ENCODE results near the gene PIN4. TPM values are rescaled to one million over a fixed set of nuclear protein-coding genes. Genes with fewer than 3 reads are reported as not detected.
"Not testable (repeated sequence)": the region's sequence is repeated elsewhere in the genome, so short reads cannot be mapped to it uniquely, and the experiment has no call there.

Gene PIN4
- 21.4 and 29.3 TPM in 2 replicates for total RNA-seq (2014; rRNA removed; shearing (Covaris generic))

DNA sequence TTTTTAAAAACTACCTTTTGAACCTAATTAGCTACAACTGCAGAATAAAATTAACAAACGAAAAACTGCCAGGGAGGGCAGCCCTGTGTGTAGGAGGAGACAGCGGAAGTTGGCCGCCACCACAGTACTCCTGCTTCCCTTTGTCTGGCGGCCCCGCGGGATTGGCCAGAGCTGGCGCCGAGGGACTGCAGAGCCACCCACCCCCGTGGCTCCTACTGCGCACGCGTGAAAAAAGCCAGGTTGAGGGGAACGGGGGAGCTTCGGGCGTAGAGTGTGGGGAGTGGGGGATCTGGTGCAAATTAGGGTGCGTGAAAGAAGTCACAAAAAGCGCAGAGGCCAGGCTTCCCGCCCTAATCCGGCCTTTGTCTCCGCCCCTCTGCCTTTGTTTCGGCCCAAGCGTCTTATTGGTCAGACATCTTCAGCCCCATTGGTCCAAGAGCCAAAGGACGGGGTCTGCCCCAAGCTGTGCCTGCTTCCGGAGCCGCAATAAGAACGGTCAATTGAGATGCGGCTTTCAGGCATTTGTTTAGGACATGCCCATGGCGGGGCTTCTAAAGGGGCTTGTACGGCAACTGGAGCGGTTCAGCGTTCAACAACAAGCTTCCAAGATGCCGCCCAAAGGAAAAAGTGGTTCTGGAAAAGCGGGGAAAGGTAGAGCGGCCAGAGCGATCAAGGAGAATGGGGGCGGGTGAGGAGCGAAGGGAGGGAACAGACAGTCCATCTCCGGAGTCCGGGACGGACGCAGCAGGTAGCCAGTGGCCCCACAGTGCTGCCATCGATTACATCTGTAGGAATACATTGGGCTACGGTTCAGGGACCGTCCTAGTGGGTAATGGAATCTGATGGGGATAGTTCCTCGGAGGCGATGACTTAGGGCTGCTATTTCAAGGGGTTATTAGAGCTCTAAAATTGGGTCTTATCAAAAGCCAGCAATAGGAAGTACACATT, at the start of gene PIN4:
TSS of gene PIN4 (plus strand) at position 580 of the 948 bp plus-strand sequence. CDS start at position 609, 29 bp downstream.
- peak; percentile 95 for DNase-seq (ENCODE audit: low read depth)

DNA sequence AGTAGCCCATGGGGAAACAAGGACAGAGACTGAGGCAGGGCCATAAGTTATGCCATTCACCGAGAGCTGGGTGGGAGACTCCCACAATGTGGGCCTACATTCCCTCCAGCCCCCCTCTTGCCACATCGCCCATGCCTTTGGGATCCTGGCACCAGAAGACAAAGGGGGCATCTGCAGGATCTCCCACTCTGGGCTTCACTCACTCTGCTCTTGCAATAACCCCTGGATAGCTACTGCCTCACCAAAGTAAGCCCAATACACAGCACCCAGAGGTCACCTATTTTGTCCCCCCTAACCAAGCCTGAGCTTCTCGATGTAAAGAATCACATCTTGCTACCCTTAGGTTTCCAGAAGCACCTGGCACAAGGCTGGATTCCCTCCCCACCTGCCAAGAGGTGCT, 49.1 kb upstream of the PIN4 start:
- no peak for DNase-seq (ENCODE audit: low read depth)

DNA sequence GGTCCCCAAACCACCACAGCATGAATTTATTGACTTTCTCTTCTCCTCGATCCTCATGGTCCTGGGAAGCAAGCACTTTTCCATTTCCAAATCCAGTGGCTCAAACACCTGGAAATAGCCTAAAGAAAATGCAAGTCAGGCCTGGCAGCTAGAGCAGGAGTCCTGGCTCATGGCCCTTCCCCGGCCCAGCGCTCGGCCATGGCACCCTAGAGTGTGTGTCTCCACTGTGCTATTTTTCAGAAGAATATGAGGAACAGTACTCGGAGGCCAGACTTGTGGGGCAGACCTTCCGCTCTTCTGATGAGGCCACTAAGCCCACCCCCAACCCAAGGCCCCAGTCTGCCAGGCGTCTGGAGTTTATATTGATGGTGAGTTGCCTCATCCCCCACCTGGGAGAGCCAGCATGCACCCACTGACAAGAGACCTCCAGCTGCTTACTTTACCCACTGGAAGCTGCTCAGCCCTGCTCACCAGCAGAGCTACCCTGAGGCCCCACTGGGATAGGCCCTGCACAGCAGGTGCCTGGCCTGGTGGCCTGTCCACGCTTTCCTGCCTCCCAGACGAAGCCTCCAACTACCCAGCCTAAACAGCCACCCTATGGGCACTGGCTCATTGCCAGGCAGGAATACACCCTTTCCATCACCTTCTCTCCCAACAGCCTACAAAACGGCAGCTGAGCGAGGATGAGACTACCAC, 47.6 kb upstream of the PIN4 start:
- DNase-seq (ENCODE audit: low read depth): no peak

DNA sequence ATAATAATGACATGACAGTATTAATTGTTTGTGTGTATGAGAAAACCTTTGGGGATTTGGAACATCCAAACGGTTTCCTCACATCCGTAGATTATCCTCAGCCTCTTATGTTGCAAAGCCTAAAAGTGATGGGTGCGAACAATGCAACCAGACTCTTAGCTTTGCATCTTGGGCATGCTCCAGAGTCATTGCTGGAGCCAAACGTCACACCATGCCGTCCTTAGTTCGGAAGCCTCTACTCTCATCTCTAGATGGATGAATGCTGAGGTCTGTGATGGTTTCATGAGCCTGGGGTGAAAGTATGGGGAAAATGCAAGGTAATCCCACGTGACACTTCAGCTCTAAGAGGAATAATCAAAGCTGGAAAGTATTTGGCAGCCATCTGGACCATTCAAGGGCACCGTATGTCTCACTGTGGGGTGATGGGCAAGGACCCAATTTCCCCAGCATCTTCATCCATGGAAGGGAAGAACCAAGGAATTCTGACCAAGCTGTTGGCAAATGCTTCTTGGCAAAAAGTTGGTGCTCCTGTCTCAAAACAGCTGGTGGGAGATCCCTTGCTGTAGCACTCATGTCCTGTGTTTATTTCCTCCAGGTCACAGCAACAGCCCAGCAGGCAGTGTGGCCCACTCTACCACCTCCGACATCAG, 43.6 kb upstream of the PIN4 start:
- DNase-seq (ENCODE audit: low read depth): no peak

DNA sequence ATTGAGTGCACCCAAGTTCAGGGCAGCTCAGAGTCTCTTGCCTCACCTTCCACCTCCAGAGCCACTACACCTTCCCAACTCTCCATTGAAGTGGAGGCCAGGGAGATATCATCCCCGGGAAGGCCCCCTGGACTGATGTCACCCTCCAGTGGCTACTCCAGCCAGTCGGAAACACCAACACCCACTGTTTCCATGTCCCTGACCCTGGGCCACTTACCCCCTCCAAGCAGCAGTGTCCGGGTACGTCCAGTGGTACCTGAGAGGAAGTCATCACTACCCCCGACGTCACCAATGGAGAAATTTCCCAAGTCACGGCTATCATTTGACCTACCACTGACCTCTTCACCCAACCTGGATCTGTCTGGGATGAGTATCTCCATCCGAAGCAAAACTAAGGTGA, 42.0 kb upstream of the PIN4 start:
- DNase-seq (ENCODE audit: low read depth): no peak

DNA sequence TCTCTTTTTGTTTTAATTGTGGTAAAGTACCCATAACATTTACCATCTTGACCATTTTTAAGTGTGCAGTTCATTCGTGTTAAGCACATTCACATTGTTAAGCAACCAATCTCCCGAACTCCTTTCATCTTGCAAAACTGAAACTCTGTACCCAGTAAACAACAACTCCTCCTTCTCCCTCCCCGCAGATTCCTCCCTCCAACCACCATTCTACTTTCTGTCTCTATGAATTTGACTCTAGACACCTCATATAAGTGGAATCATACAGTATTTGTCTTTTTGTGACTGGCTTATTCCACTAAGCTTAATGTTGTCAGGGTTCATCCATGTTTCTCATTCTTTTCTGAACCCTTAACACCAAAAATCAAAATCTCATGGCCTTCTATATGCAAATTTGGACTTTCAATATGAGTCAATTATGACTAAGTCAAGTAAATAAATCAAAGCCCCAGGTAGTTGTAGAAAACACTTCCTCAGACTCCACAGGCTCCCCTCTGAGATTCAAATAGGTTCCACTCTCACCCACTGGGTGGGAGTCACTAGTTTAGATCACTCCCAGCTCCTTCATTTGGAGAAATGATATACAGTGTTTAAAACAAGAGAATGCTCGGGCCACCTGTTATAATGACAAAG, 40.1 kb upstream of the PIN4 start:
- no peak for DNase-seq (ENCODE audit: low read depth)

DNA sequence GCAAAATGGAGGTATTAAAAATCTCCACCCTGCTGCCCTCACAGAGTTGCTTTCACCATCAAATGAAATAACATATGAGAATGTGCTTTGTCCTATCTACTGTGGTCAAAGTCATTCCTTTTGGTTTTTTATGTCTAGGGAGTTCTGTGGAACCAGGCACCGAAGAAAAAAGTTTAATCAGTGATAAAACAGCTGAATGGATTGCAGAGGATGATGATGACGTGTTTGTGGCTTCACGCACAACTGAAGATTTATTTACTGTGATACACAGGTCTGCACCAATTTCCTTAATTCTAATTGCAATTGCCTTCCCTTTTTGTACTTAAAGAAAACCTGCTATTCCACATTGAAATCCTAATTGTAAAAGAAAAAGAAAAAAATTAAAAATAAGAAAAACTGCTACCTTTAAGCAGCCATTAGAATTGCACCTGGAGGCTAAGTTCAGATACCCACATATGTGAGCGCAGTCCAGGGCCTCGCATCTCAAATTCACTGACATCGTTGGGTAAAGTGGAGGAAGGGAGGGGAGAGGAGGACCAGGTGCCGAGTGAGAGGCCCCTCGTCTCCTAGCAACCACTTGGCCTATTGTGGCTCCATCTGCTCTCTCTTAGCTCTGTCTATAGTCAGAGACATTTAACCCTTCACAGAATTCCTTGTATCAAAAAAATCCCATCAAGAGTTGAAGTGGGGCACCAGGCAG, 39.3 kb upstream of the PIN4 start:
- no peak for DNase-seq (ENCODE audit: low read depth)

DNA sequence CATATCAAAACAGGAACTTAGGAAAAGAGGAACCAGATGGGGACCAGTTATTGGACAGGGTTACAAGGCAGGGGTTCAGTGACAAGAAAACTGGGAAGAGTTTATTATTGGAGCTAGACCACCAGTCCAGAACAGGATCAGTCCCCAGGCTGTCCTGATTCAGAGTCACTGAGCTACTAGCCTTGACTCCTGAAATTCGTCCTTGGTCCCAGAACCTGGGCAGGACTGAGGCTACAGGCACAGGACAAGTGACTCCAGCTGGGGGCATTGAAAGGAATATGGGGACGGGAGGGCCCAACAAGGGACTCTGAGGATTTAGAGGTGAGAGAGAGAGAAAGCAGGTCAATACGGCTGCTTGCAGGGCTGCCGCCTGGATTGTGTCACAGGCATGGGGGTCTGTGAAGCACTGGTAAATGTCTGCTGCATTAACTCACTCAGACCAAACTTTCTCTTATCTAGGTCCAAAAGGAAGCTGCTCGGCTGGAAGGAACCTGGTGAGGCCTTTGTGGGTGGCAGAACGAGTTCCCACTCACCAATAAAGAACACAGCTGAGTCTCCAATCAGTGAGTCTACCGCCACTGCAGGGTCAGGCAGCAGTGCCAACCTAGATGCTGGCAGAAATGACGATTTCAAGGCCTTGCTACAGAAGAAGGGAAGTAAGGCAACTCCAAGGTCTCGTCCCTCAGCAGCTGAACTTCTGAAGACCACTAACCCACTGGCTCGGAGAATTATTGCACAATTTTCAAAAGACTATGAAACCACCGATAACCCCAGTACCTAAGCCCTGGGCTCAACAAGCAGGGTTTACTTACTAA, 38.6 kb upstream of the PIN4 start:
- no peak for DNase-seq (ENCODE audit: low read depth)

DNA sequence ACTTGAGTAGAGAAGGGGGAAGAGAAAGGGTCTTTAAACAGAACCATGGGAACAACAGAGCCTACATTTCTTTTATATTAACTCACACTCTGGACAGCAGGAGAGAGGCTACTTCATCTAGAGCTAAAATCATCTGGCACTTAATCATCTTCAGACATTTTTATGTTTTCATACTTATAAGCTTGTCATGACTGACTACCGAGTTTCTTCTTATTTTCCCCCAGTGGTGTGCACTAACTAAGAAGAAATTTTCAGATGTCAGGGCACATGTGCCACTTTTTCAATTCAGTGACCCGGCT, 38.0 kb upstream of the PIN4 start:
- DNase-seq (ENCODE audit: low read depth): no peak

DNA sequence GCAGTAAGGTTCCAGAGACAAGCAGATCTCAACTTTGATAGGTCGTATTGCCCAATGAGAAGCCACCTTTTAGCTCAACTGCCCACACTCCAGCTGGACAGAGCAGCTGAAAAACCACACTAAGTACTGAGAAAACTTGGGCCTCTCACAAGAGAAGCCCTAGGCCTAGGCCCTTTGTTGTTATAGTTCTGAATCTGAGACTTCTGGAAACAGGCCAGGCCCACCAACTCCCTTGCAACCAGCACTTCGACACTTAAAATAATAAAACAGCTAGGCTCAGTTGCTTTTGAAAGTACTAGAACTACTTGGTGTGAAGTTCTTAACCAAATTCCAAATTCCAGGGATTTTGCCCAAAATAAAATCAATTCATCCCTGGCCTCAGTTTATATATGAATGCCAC, 36.4 kb upstream of the PIN4 start:
- DNase-seq (ENCODE audit: low read depth): no peak

DNA sequence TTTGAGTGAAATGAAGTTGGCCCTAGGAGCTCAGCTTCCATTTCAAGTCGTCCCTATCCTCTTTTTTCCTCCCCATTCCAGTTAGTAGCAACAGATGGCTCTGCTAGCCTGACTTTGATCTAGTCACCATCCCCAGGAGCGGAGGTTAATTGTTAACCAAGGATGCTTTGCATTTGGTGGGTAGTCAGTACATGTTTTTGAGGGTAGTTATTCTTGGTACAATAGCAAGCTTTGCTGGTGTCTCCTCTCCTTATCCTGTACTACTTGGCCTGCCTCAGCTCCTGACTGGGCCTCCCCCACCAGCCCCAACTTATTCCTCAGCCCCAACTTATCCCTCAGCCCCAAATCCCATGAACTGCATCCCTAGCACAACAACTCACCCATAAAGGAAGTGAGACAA, 35.0 kb upstream of the PIN4 start:
- no peak for DNase-seq (ENCODE audit: low read depth)

DNA sequence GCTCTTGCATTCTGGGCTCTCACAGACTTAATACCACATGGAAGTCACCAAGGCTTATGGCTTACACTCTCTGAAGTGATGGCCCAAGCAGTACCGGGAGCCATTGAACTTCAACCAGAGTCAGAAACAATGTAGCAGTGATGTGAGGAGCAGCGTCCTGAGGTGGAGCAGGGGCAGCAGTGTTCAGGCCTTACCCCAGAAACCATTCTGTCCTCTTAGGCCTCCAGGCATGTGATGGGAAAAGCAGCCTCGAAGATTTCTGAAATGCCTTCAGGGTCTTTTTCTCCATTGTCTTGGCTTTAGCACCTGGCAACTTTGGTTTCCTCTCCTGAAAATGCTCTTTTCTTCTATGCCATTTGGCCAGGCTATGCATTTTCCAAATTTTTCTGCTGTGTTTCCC, 22.8 kb upstream of the PIN4 start:
- no peak for DNase-seq (ENCODE audit: low read depth)

DNA sequence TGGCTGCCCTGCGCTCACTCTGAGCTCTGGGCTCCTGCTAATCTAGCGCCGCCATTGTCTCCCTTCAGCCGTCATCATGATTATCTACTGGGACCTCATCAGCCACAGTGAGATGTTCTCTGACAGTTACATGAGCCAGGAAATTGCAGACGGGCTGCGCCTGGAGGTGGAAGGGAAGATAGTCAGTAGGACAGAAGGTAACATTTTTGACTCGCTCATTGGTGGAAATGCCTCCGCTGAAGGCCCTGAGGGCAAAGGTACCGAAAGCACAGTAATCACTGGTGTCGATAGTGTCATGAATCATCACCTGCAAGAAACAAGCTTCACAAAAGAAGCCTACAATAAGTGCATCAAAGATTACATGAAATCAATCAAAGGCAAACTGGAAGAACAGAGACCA, 21.8 kb upstream of the PIN4 start:
- no peak for DNase-seq (ENCODE audit: low read depth)

DNA sequence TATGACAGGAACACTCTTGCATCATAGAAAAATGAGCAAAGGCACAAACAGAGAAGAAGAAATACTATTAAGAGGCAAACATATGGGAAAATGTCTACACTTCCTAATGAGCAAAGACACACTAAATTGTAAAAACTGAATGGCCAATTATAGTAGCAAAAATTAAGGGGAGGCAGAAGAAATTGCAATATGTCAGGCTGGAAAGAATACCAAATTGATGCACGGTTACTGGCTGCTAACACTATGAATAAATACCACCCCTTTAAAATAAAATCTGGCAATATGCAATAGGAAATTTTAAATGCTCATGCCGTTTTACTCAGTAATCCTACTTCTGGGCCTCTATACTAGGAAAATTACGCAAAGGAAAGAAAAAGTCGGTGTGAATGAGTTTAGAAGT, 16.0 kb upstream of the PIN4 start:
- DNase-seq (ENCODE audit: low read depth): no peak

DNA sequence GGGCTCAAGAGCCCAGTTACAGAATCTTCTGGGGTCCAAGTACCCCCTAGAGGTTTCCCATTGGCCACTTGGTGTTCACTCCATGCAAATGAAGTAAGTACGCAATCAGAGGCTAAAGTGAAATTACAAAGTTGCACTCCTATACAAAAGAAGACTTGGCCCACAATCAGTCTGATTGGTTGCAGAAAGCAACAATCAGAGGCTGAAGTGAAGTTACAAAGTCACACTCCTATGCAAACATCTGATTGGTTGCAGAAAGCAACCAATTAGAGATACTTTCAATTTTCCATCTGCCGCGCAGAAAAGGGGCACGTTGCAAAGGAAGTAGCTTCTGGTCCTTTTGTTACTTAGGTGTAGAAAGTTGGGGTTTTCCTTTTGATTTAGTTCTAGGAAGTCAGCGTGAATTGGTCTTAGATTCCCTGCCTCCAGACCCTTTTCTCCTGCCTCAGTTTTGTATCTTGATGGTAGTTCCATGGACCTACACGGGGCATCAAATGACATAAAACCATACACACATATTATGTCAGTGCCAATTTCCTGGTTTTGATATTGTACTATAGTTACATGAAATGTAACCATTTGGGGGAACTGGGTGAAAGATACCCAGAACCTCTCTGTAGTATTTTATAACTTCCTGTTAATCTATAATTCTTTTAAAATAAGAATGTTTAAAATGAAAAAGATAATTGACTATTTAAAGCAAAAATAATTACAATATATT, 12.4 kb upstream of the PIN4 start:
- peak; percentile 3 for DNase-seq (ENCODE audit: low read depth)

DNA sequence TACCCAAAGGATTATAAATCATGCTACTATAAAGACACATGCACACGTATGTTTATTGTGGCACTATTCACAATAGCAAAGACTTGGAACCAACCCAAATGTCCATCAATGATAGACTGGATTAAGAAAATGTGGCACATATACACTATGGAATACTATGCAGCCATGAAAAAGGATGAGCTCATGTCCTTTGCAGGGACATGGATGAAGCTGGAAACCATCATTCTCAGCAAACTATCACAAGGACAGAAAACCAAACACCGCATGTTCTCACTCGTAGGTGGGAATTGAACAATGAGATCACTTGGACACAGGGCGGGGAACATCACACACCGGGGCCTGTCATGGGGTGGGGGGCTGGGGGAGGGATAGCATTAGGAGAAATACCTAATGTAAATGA, 5.3 kb upstream of the PIN4 start:
- DNase-seq (ENCODE audit: low read depth): not testable (repeated sequence)

DNA sequence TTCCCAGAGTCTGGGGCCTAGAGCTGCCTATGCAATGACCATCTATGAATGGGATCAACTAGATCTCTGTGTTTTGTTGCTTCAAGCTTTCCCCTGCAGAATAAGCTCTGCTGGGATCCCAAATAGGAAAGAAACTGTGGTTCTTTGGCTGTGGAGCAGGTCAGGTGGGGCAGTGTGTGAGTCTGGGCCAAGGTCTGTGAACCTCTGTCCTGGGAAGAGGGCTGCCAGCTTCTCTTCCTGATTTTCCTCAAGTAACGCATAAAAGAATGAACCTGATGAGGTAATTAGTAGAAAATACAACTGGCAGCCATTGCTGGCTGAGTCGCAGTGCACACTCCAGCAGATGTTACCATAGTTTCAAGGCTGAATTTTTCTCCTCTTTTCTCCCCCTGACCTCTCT, 4.6 kb upstream of the PIN4 start:
- no peak for DNase-seq (ENCODE audit: low read depth)

DNA sequence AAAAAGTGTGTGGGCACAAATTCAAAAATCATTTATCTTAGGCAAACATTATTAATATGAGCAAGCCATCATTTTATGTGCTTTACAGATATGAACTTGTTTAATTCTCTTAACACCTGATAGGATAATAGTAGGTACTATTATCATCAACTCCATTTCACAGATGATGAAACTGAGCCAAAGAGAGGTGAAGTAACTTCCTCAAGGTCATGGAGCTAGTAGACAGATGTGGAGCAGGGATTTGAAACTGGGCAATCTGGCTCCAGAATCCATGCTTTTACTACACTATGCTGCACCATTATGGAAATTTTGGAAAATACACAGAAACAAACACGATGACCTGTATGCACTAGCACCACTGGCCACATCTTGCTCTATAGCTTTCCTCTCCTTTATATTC, 1.0 kb upstream of the PIN4 start:
- DNase-seq (ENCODE audit: low read depth): no peak

DNA sequence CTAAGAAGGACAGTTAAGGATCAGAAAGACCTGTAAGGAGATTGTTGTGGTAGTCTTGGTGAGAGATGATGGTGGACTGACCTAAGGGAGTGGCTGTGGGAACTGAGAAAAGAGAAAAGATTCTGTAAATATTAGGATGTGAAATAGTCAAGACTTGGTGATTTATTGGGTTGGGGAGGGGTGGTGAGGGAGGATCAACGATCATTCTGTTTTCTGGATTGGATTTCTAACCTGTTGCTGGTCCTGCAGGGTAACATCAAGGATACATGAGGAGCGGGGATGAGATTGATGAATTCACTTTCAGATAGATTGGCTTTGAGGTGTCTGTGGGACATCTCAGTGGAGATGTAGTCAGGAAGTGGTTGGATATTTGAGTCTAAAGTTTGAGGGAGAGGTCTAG, 1.4 kb downstream of the PIN4 start:
- no peak for DNase-seq (ENCODE audit: low read depth)

Measured in Daoy (cell line).